CD4-positive, alpha-beta T cell treated with Interleukin-4 for 1 hour (primary cell): Measurements from ENCODE around the gene UBE2J1.

Source experiments
- DNase-seq, 2 donors: peaks; one replicate each; pipeline ENCODE4 v3.0.0-alpha.2; 2020 to 2022

The UBE2J1 gene

GRCh38 chr6:89361171-89361570 is 8.6 kb upstream of the UBE2J1 start:
- no peak for DNase-seq

GRCh38 chr6:89360415-89360999 is 8.0 kb upstream of the UBE2J1 start:
- DNase-seq, result peak in 1 of 2 donors; percentile 13

- DNase-seq, result no peak
These were observed 7.0 kb upstream of the UBE2J1 start for GRCh38 chr6:89359561-89359960.

- DNase-seq, result peak; percentile 33 to 38
These were observed 4.9 kb upstream of the UBE2J1 start for GRCh38 chr6:89357390-89357789.

- DNase-seq, result no peak
These were observed 4.2 kb upstream of the UBE2J1 start for GRCh38 chr6:89356642-89357170.

- no peak for DNase-seq
These were observed 3.1 kb upstream of the UBE2J1 start for GRCh38 chr6:89355511-89356194.

- no peak for DNase-seq
These were observed 1.3 kb upstream of the UBE2J1 start for GRCh38 chr6:89353702-89354392.

GRCh38 chr6:89353118-89353556 is 615 bp upstream of the UBE2J1 start:
- no peak for DNase-seq

GRCh38 chr6:89351671-89352277 is 748 bp downstream of the UBE2J1 start:
- no peak for DNase-seq

- DNase-seq, result peak; percentile 29 to 53
These were observed 2.1 kb downstream of the UBE2J1 start for GRCh38 chr6:89350281-89350966.

- no peak for DNase-seq
These were observed 4.2 kb downstream of the UBE2J1 start for GRCh38 chr6:89348372-89348771.

- DNase-seq, result peak in 1 of 2 donors; percentile 41
These were observed 4.7 kb downstream of the UBE2J1 start for GRCh38 chr6:89347825-89348224.

- no peak for DNase-seq
These were observed 6.1 kb downstream of the UBE2J1 start for GRCh38 chr6:89346433-89346832.

- DNase-seq, result no peak
These were observed 13.0 kb downstream of the UBE2J1 start for GRCh38 chr6:89339565-89339964.

GRCh38 chr6:89335164-89335563 is 17.4 kb downstream of the UBE2J1 start:
- no peak for DNase-seq

GRCh38 chr6:89330910-89331309 is 21.6 kb downstream of the UBE2J1 start:
- no peak for DNase-seq

- DNase-seq, result no peak
These were observed 23.5 kb downstream of the UBE2J1 start for GRCh38 chr6:89328976-89329375.

- DNase-seq, result no peak
These were observed 28.2 kb downstream of the UBE2J1 start for GRCh38 chr6:89324304-89324703.

- no peak for DNase-seq
These were observed 29.0 kb downstream of the UBE2J1 start for GRCh38 chr6:89323511-89323971.

GRCh38 chr6:89321131-89321970 is 31.2 kb downstream of the UBE2J1 start:
- peak; percentile 5 to 52 for DNase-seq

GRCh38 chr6:89320012-89320559 is 32.4 kb downstream of the UBE2J1 start:
- no peak for DNase-seq
